Keratinocyte (primary cell): ENCODE results near the gene NLK. TPM values are rescaled to one million over a fixed set of nuclear protein-coding genes. Genes with fewer than 3 reads are reported as not detected.

Experiments used
- DNase-seq: peaks from one replicate; pipeline ENCODE4 v3.0.0-alpha.2; 2011; ENCODE audit warnings: low read depth, missing footprints, low spot score
- FAIRE-seq: peaks from 2 replicates; lab custom pipeline; 2011; peaks lifted over from hg19 to GRCh38; lab: Jason Lieb, UNC
- H2AFZ ChIP-seq: 2 replicates; pipeline ENCODE4 v1.6.0; 2012; ENCODE audit warnings: low read length, control low read depth, inconsistent platforms; ENCODE audit not compliant: control insufficient read depth
- H3K27ac ChIP-seq: 2 replicates; pipeline ENCODE4 v1.5.1; 2011; ENCODE audit warnings: low read length; ENCODE audit not compliant: control insufficient read depth, insufficient read depth
- H3K27me3 ChIP-seq: 3 replicates; pipeline ENCODE4 v1.6.0; 2011; ENCODE audit warnings: low read length; ENCODE audit not compliant: control insufficient read depth, insufficient read depth; ENCODE audit errors: extremely low read depth
- H3K36me3 ChIP-seq, 2 experiments: 2 replicates in 1 of 2; 3 replicates in 1 of 2; pipeline ENCODE4 v1.5.1; 2011; ENCODE audit warnings: low read length in 2 of 2, mild to moderate bottlenecking in 1 of 2; ENCODE audit not compliant: control insufficient read depth in 2 of 2, insufficient read depth in 2 of 2; ENCODE audit errors: extremely low read depth in 1 of 2
- H3K4me1 ChIP-seq: 3 replicates; pipeline ENCODE4 v1.5.1; 2011; ENCODE audit warnings: low read length; ENCODE audit not compliant: control insufficient read depth, insufficient read depth; ENCODE audit errors: extremely low read depth
- H3K4me2 ChIP-seq: 3 replicates; pipeline ENCODE4 v1.6.0; 2011; ENCODE audit warnings: low read depth, low read length; ENCODE audit not compliant: control insufficient read depth, insufficient read depth; ENCODE audit errors: extremely low read depth
- H3K4me3 ChIP-seq, 3 experiments: fragments of 200-600 bp in 1 of 3; sonication (generic) in 1 of 3; 2 replicates in 2 of 3; 3 replicates in 1 of 3; pipeline ENCODE4 v1.5.1; 2011 to 2016; ENCODE audit warnings: low read length in 3 of 3, mild to moderate bottlenecking in 3 of 3, control low read depth in 2 of 3, inconsistent platforms in 1 of 3, low read depth in 1 of 3, mixed read lengths in 1 of 3, mixed run types in 1 of 3, moderate library complexity in 1 of 3; ENCODE audit not compliant: control insufficient read depth in 2 of 3, insufficient read depth in 2 of 3; ENCODE audit errors: extremely low read depth in 1 of 3
- H3K79me2 ChIP-seq: 2 replicates; pipeline ENCODE4 v1.6.0; 2012; ENCODE audit warnings: low read length; ENCODE audit not compliant: control insufficient read depth, insufficient read depth
- H3K9ac ChIP-seq: 3 replicates; pipeline ENCODE4 v1.6.0; 2011; ENCODE audit warnings: low read length; ENCODE audit not compliant: control insufficient read depth, insufficient read depth; ENCODE audit errors: extremely low read depth
- H3K9me1 ChIP-seq: 3 replicates; pipeline ENCODE4 v1.6.0; 2011; ENCODE audit warnings: low read length; ENCODE audit not compliant: control insufficient read depth, insufficient read depth; ENCODE audit errors: extremely low read depth
- H3K9me3 ChIP-seq: 2 replicates; pipeline ENCODE4 v1.5.1; 2012; ENCODE audit warnings: low read depth, low read length; ENCODE audit not compliant: control insufficient read depth
- H4K20me1 ChIP-seq: 3 replicates; pipeline ENCODE4 v1.6.0; 2011; ENCODE audit warnings: low read length; ENCODE audit not compliant: control insufficient read depth, insufficient read depth; ENCODE audit errors: extremely low read depth
- CTCF ChIP-seq, 3 experiments: IDR thresholded peaks in 1 of 3; conservative IDR thresholded peaks in 1 of 3; optimal IDR thresholded peaks in 1 of 3; 2 replicates in 2 of 3; 3 replicates in 1 of 3; pipeline versions ENCODE3 to v1.5.1; 2011; ENCODE audit warnings: low read length in 3 of 3, mild to moderate bottlenecking in 3 of 3, moderate library complexity in 2 of 3, control low read depth in 1 of 3, inconsistent platforms in 1 of 3; ENCODE audit not compliant: insufficient read depth in 2 of 3; ENCODE audit errors: extremely low read depth in 1 of 3
- EZH2 ChIP-seq: IDR thresholded peaks from one replicate; pipeline ENCODE4 v1.6.1; 2012; ENCODE audit warnings: inconsistent platforms, mild to moderate bottlenecking, low read length, moderate library complexity
- dilution Hi-C: fragments of 300-500 bp; cut with MboI; formaldehyde crosslinking; loops from one replicate; pipeline ENCODE4 v1.7.0; 2020; ENCODE audit warnings: low sequenced_read_pairs; ENCODE audit not compliant: extremely low pct_ligation_motif_present
- polyA plus RNA-seq, 5 experiments: library from polyadenylated mRNA; depleted of rRNA in 3 of 5; stranded (reverse) in 3 of 5; stranded (forward) in 1 of 5; unstranded in 1 of 5; fragments of >200 nt; gene quantifications; 1 replicate in 1 of 5; 2 replicates in 3 of 5; 3 replicates in 1 of 5; pipeline versions ENCODE4 v1.2.1 to v1.2.3, GENCODE V29; 2011 to 2012; ENCODE audit warnings: missing spikeins in 2 of 5, low read depth in 1 of 5, low replicate concordance in 1 of 5

The NLK gene
- polyA plus RNA-seq, 1 donor (not counting 4 experiments of a cell fraction or from before 2014, with no cell fraction given): 20.9 TPM

GRCh38 chr17:28119046-28119445 is 76.6 kb downstream of the NLK start:
- no peak for FAIRE-seq

GRCh38 chr17:28119560-28119959 is 77.1 kb downstream of the NLK start:
- no peak for FAIRE-seq
- Histone ChIP-seq H3K79me2 (peaks cover 11% of the 10 kb centered on the region), H3K27me3 (no peaks in the 10 kb centered on the region), H2AFZ (no peak overlapping the region), H3K4me2 (no peak overlapping the region), H3K9me1 (peaks cover 2% of the 10 kb centered on the region), H3K9me3 (no peaks in the 10 kb centered on the region), H4K20me1 (no peaks in the 10 kb centered on the region), H3K4me3 (no peak overlapping the region), H3K4me1 (no peaks in the 10 kb centered on the region), H3K36me3 (peaks cover 0 to 3% of the 10 kb centered on the region in 2 experiments), H3K9ac (no peak overlapping the region), H3K27ac (no peak overlapping the region)
- dilution Hi-C loops: no loop called here
- TF ChIP-seq CTCF (optimal IDR thresholded peaks at IDR 0.05 in 1 of 3, IDR thresholded peaks at IDR 0.05 in 1 of 3, conservative IDR thresholded peaks at IDR 0.05 in 1 of 3; ENCODE audit: extremely low read depth in 1 of 3, insufficient read depth in 2 of 3, low read length in 3 of 3) (no peak), EZH2 (no peak)
- DNase-seq: no peak

More at GRCh38 chr17:28119046-28119445, 76.6 kb downstream of the NLK start:
- no peaks in the 10 kb centered on the region for H4K20me1 ChIP-seq
- peaks cover 11% of the 10 kb centered on the region for H3K79me2 ChIP-seq
- no peaks in the 10 kb centered on the region for H3K27me3 ChIP-seq
- TF ChIP-seq CTCF (optimal IDR thresholded peaks at IDR 0.05 in 1 of 3, IDR thresholded peaks at IDR 0.05 in 1 of 3, conservative IDR thresholded peaks at IDR 0.05 in 1 of 3; ENCODE audit: extremely low read depth in 1 of 3, insufficient read depth in 2 of 3, low read length in 3 of 3) (no peak), EZH2 (no peak)
- H3K4me2 ChIP-seq: no peak overlapping the region
- no peak overlapping the region for H2AFZ ChIP-seq
- H3K4me1 ChIP-seq: no peaks in the 10 kb centered on the region
- H3K9me1 ChIP-seq: peaks cover 2% of the 10 kb centered on the region
- no peak overlapping the region for H3K9ac ChIP-seq
- no peaks in the 10 kb centered on the region for H3K9me3 ChIP-seq
- no peak overlapping the region for H3K4me3 ChIP-seq
- no peak overlapping the region for H3K27ac ChIP-seq
- peaks cover 0 to 3% of the 10 kb centered on the region in 2 experiments for H3K36me3 ChIP-seq
- no peak for DNase-seq
- dilution Hi-C loops: no loop called here
